Thyroid gland (tissue), 4 donors: ENCODE results near the gene PTCH2. TPM values are rescaled to one million over a fixed set of nuclear protein-coding genes. Genes with fewer than 3 reads are reported as not detected.
"Not testable (repeated sequence)": the region's sequence is repeated elsewhere in the genome, so short reads cannot be mapped to it uniquely, and the experiment has no call there.

Experiments used
- DNase-seq, 2 donors: peaks; one replicate each; pipeline ENCODE4 v3.0.0-alpha.2; 2019
- H3K27ac ChIP-seq, 3 donors: fragments of 200-600 bp; sonication (generic); 1 replicate in 2 of 3; 2 replicates in 1 of 3; pipeline ENCODE4 v1.5.1; 2016 to 2019; ENCODE audit warnings: mild to moderate bottlenecking in 1 of 3, moderate library complexity in 1 of 3
- H3K27me3 ChIP-seq: fragments of 200-600 bp; sonication (generic); one replicate; pipeline ENCODE4 v1.5.1; 2019
- H3K36me3 ChIP-seq, 2 donors: fragments of 200-600 bp; sonication (generic); one replicate each; pipeline ENCODE4 v1.5.1; 2016 to 2019
- H3K4me1 ChIP-seq, 2 donors: fragments of 200-600 bp; sonication (generic); one replicate each; pipeline ENCODE4 v1.5.1; 2017 to 2019
- H3K4me3 ChIP-seq, 3 donors: fragments of 200-600 bp; sonication (generic); replicated peaks in 1 of 3; 1 replicate in 2 of 3; 2 replicates in 1 of 3; pipeline ENCODE4 v1.5.1; 2016; ENCODE audit warnings: mild to moderate bottlenecking in 1 of 3
- H3K9me3 ChIP-seq: fragments of 200-600 bp; sonication (generic); one replicate; pipeline ENCODE4 v1.5.1; 2017
- CTCF ChIP-seq, 6 experiments: fragments of 200-600 bp in 3 of 6; fragments of 450-650 bp in 3 of 6; sonication (generic) in 3 of 6; IDR thresholded peaks; one replicate each; pipeline ENCODE4 v1.5.1; 2016 to 2019; ENCODE audit warnings: antibody characterized with exemption in 6 of 6, mild to moderate bottlenecking in 2 of 6, inconsistent platforms in 1 of 6, moderate library complexity in 1 of 6
- POLR2A ChIP-seq, 2 donors: fragments of 450-650 bp; IDR thresholded peaks; one replicate each; pipeline ENCODE4 v1.6.1; 2017; ENCODE audit warnings: antibody characterized with exemption in 2 of 2, mild to moderate bottlenecking in 2 of 2, moderate library complexity in 1 of 2
- WGBS, 2 donors: methylation state at CpG; one replicate each; pipeline ENCODE4 v1.1.5; 2017; 5-methylcytosine and 5-hydroxymethylcytosine counted together
- intact Hi-C: fragments of 100-400 bp; cut with DNase I; formaldehyde crosslinking; loops from one replicate; pipeline ENCODE4 v1.15.1; 2023
- total RNA-seq, 4 donors: library from RNA; depleted of rRNA; stranded (reverse); fragments of >200 nt; gene quantifications; one replicate each; pipeline ENCODE4 v1.2.3, GENCODE V29; 2016

The PTCH2 gene
- total RNA-seq, 4 donors from 2014 or later: 0.15 to 1.0 (median 0.52) TPM

GRCh38 chr1:44819608-44820327 lies 23.3 kb downstream of the PTCH2 start:
- Histone ChIP-seq H3K9me3 (no peaks in the 10 kb centered on the region), H3K4me1 (peaks cover 4 to 25% of the 10 kb centered on the region in 2 donors), H3K27ac (peak overlapping the region; percentile 97 to 98 (median 97)), H3K4me3 (peak overlapping the region in 1 of 3 donors; percentile 38), H3K27me3 (no peaks in the 10 kb centered on the region), H3K36me3 (no peaks in the 10 kb centered on the region)
- peak in 1 of 6 experiments; percentile 17 for TF ChIP-seq CTCF (IDR thresholded peaks at IDR 0.05)
- TF ChIP-seq POLR2A (IDR thresholded peaks at IDR 0.05): peak in 1 of 2 donors; percentile 80
- DNase-seq: peak; percentile 89
- intact Hi-C loops: no loop called here
- 0 to 1% methylated on average over 33 of the region's 33 CpGs for WGBS, 2 donors

- peaks cover 4 to 25% of the 10 kb centered on the region in 2 donors for H3K4me1 ChIP-seq
- peak in 1 of 6 experiments; percentile 5 for TF ChIP-seq CTCF (IDR thresholded peaks at IDR 0.05)
- TF ChIP-seq POLR2A (IDR thresholded peaks at IDR 0.05): no peak
- intact Hi-C loops: no loop called here
- peak overlapping the region; percentile 97 to 98 (median 97) for H3K27ac ChIP-seq
- DNase-seq: no peak
- peak overlapping the region in 2 of 3 donors; percentile 20 to 38 for H3K4me3 ChIP-seq
- 3 to 5% methylated on average over 13 of the region's 13 CpGs for WGBS, 2 donors
- H3K27me3 ChIP-seq: no peaks in the 10 kb centered on the region
- no peaks in the 10 kb centered on the region for H3K36me3 ChIP-seq
- H3K9me3 ChIP-seq: no peaks in the 10 kb centered on the region
These were observed 23.9 kb downstream of the PTCH2 start for GRCh38 chr1:44819196-44819607.

GRCh38 chr1:44817771-44818495 lies 25.1 kb downstream of the PTCH2 start:
- intact Hi-C loops: no loop called here
- peak in 1 of 2 donors; percentile 1 for DNase-seq
- WGBS, 2 donors: 94 to 97% methylated on average over 11 of the region's 11 CpGs
- no peak overlapping the region for H3K27ac ChIP-seq
- H3K9me3 ChIP-seq: no peaks in the 10 kb centered on the region
- H3K27me3 ChIP-seq: no peaks in the 10 kb centered on the region
- no peaks in the 10 kb centered on the region for H3K36me3 ChIP-seq
- H3K4me1 ChIP-seq: peaks cover 4 to 31% of the 10 kb centered on the region in 2 donors
- no peak for TF ChIP-seq POLR2A (IDR thresholded peaks at IDR 0.05)
- no peak for TF ChIP-seq CTCF (IDR thresholded peaks at IDR 0.05)
- no peak overlapping the region for H3K4me3 ChIP-seq

GRCh38 chr1:44817307-44817706 lies 25.7 kb downstream of the PTCH2 start:
- no peak overlapping the region for H3K27ac ChIP-seq
- intact Hi-C loops: no loop called here
- no peaks in the 10 kb centered on the region for H3K27me3 ChIP-seq
- no peaks in the 10 kb centered on the region for H3K36me3 ChIP-seq
- H3K4me1 ChIP-seq: peaks cover 4 to 34% of the 10 kb centered on the region in 2 donors
- WGBS, 2 donors: 95 to 97% methylated on average over 2 of the region's 2 CpGs
- no peaks in the 10 kb centered on the region for H3K9me3 ChIP-seq
- H3K4me3 ChIP-seq: no peak overlapping the region
- TF ChIP-seq CTCF (IDR thresholded peaks at IDR 0.05) (no peak), POLR2A (IDR thresholded peaks at IDR 0.05) (no peak)
- DNase-seq: no peak

- H3K27me3 ChIP-seq, DNase-seq, H3K36me3 ChIP-seq, H3K27ac ChIP-seq, H3K4me3 ChIP-seq, H3K9me3 ChIP-seq, intact Hi-C loops: not testable (repeated sequence)
- WGBS, 2 donors: 89 to 97% methylated on average over 9 of the region's 9 CpGs
- H3K4me1 ChIP-seq: peaks cover 7 to 43% of the 10 kb centered on the region in 2 donors
These were observed 27.1 kb downstream of the PTCH2 start for GRCh38 chr1:44815926-44816325.
